T-helper 1 cell treated with Interleukin-12 subunit alpha and Interleukin-12 subunit beta and Interleukin-4 antibody, amounts not matched to agents 30 μg/mL and 1 μg/mL, for 36 hours (primary cell): ENCODE data around the gene KCTD18.

Experiments used
- H3K27ac Mint-ChIP-seq: one replicate; pipeline ENCODE4 v1.8.0; 2021; ENCODE audit warnings: mild to moderate bottlenecking, mixed read lengths
- H3K27me3 Mint-ChIP-seq: one replicate; pipeline ENCODE4 v1.8.0; 2021; ENCODE audit warnings: low read depth, mixed read lengths
- H3K36me3 Mint-ChIP-seq: one replicate; pipeline ENCODE4 v1.8.0; 2021; ENCODE audit warnings: low read depth, mixed read lengths
- H3K4me1 Mint-ChIP-seq: one replicate; pipeline ENCODE4 v1.8.0; 2021; ENCODE audit warnings: low read depth, mixed read lengths
- H3K4me3 Mint-ChIP-seq: one replicate; pipeline ENCODE4 v1.8.0; 2021; ENCODE audit warnings: mild to moderate bottlenecking, moderate library complexity, mixed read lengths
- H3K9me3 Mint-ChIP-seq: one replicate; pipeline ENCODE4 v1.8.0; 2021; ENCODE audit warnings: mixed read lengths

Gene KCTD18

DNA sequence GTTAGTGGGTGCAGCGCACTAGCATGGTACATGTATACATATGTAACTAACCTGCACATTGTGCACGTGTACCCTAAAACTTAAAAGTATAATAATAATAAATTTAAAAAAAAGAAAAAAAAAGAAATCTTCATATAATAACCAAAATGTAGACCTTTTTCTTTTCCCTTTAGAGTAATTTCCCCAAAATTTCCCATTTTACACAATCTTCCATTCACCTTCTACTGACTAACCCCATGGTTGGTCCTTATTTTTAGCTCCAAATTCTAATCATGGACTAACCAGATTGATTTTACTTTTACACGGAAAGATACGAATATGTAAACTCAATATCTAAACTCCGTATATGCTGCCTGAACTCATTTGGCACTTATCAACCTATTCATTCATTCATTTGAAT lies 7.7 kb downstream of the KCTD18 start:
- H3K4me3 Mint-ChIP-seq: no peak overlapping the region
- peaks cover 4% of the 10 kb centered on the region for H3K9me3 Mint-ChIP-seq
- peaks cover 28% of the 10 kb centered on the region for H3K36me3 Mint-ChIP-seq
- H3K27ac Mint-ChIP-seq: no peak overlapping the region
- peaks cover 7% of the 10 kb centered on the region for H3K4me1 Mint-ChIP-seq
- no peaks in the 10 kb centered on the region for H3K27me3 Mint-ChIP-seq

DNA sequence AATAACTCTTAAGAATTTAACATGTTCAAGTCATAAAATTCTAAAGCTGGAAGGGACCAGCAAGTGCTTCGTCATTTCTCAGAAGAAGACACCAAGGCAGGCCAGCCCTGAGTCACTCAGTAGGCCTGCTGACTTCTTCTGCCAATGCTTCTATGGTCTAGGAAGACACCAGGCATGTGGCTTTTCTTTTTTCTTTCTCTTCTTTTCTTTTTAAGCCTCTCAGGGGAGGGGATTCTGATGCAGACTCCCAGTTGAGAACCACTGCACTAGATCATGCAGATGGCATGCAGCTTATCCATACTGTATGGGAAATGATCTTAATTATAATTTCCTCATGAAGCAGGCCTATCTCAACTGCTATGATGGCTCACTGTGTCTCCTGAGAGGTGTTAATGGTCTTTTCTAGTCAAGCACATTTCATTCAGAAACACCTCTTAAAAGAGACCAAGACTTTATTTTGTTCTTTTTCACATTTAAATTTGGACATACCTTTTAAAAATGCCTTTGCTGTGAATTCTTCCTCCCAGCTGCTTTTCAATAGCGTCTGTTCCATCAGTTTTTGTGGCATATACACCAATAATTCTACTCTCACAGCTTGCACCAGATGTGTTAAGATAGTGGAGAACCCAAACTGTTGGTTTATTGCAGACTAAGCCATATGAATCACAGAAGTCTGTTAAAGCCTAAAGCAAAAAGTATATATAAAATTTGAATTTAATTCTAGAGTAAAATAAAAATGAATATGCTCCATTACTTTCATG lies 11.3 kb downstream of the KCTD18 start:
- H3K4me1 Mint-ChIP-seq: peaks cover 5% of the 10 kb centered on the region
- H3K36me3 Mint-ChIP-seq: peaks cover 31% of the 10 kb centered on the region
- no peaks in the 10 kb centered on the region for H3K27me3 Mint-ChIP-seq
- no peak overlapping the region for H3K27ac Mint-ChIP-seq
- no peak overlapping the region for H3K4me3 Mint-ChIP-seq
- H3K9me3 Mint-ChIP-seq: peaks cover 4% of the 10 kb centered on the region

DNA sequence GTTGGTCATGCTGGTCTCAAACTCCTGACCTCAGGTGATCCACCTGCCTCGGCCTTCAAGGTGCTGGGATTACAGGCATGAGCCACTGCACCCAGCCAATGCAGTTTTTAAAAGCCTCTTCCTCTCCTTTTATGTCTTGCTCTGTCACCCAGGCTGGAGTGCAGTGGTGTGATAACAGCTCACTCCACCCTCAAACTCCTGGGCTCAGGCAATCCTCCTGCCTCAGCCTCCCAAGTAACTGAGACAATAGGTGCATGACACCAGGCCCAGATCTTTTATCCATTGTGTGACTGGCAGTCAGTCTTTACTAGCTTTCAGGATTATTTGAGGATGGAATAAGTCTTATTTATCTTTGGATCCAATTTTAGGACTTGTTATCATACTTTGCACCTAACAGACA lies 13.2 kb downstream of the KCTD18 start:
- Mint-ChIP-seq H3K4me3 (no peak overlapping the region), H3K36me3 (peaks cover 26% of the 10 kb centered on the region), H3K27me3 (no peaks in the 10 kb centered on the region), H3K27ac (no peak overlapping the region), H3K4me1 (no peaks in the 10 kb centered on the region), H3K9me3 (no peaks in the 10 kb centered on the region)

- Mint-ChIP-seq H3K9me3 (peaks cover 4% of the 10 kb centered on the region), H3K27ac (no peak overlapping the region), H3K27me3 (no peaks in the 10 kb centered on the region), H3K4me3 (no peak overlapping the region), H3K36me3 (peaks cover 41% of the 10 kb centered on the region), H3K4me1 (no peaks in the 10 kb centered on the region)
Observed at GRCh38 chr2:200494048-200494447, 15.8 kb downstream of the KCTD18 start.

- peaks cover 4% of the 10 kb centered on the region for H3K9me3 Mint-ChIP-seq
- H3K27ac Mint-ChIP-seq: no peak overlapping the region
- H3K36me3 Mint-ChIP-seq: peaks cover 33% of the 10 kb centered on the region
- H3K4me3 Mint-ChIP-seq: no peak overlapping the region
- H3K4me1 Mint-ChIP-seq: no peaks in the 10 kb centered on the region
- H3K27me3 Mint-ChIP-seq: no peaks in the 10 kb centered on the region
Observed at GRCh38 chr2:200492656-200493055, 17.2 kb downstream of the KCTD18 start.

DNA sequence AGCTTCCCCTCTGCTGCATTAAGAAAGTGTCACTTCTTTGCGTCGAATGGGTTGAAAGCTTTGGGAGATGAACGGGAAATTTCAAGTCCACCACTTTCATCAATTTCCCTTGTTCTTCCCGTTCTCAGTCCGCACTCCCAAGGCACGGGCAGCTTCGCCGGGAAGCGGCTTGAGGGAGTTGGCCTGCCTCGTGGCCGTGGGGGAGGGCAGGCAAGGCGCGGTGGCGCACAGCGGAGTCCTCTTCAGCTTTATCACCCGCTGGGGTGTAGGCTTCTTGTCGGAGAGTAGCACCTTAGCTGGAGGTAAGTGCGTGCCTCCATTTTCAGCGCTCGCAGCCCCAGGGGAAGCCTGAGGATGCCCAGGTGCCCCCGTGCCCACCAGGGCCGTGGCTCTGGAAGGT lies 19.9 kb downstream of the KCTD18 start:
- H3K9me3 Mint-ChIP-seq: peaks cover 4% of the 10 kb centered on the region
- H3K27me3 Mint-ChIP-seq: no peaks in the 10 kb centered on the region
- no peaks in the 10 kb centered on the region for H3K4me1 Mint-ChIP-seq
- H3K36me3 Mint-ChIP-seq: peaks cover 28% of the 10 kb centered on the region
- H3K27ac Mint-ChIP-seq: no peak overlapping the region
- H3K4me3 Mint-ChIP-seq: no peak overlapping the region

GRCh38 chr2:200488169-200488568 lies 21.7 kb downstream of the KCTD18 start:
- Mint-ChIP-seq H3K27ac (no peak overlapping the region), H3K36me3 (peaks cover 26% of the 10 kb centered on the region)

DNA sequence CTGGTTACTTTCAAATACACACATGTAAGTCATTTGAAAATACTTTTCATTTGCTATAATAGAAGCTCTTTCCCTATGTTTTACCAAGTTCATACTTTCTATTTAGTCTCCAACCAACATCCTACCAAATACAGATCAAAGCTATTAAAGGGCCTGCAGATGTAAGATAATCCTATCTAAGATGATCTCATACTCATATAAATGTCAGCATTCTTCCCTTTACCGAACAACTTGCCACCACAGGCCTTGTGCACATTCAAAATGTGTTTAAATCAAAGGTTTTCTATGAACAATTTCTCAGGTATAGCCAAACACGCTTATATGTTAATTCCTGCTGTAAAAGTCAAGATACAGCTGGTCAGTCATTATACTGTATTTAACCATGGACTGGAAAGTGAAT lies 23.3 kb downstream of the KCTD18 start:
- Mint-ChIP-seq H3K36me3 (peaks cover 16% of the 10 kb centered on the region), H3K27ac (no peak overlapping the region), H3K27me3 (no peaks in the 10 kb centered on the region), H3K9me3 (peaks cover 4% of the 10 kb centered on the region), H3K4me3 (no peak overlapping the region), H3K4me1 (peaks cover 4% of the 10 kb centered on the region)

More at GRCh38 chr2:200488169-200488568, 21.7 kb downstream of the KCTD18 start:
- Mint-ChIP-seq H3K27me3 (no peaks in the 10 kb centered on the region), H3K4me1 (peaks cover 3% of the 10 kb centered on the region), H3K4me3 (no peak overlapping the region), H3K9me3 (peaks cover 4% of the 10 kb centered on the region)

- Mint-ChIP-seq H3K4me1 (peaks cover 9% of the 10 kb centered on the region), H3K27ac (no peak overlapping the region), H3K27me3 (no peaks in the 10 kb centered on the region), H3K4me3 (no peak overlapping the region), H3K36me3 (peaks cover 6% of the 10 kb centered on the region), H3K9me3 (no peaks in the 10 kb centered on the region)
Observed at GRCh38 chr2:200484934-200485333, 24.9 kb downstream of the KCTD18 start.

GRCh38 chr2:200483729-200484198 lies 26.1 kb downstream of the KCTD18 start:
- Mint-ChIP-seq H3K27ac (no peak overlapping the region), H3K27me3 (no peaks in the 10 kb centered on the region), H3K4me1 (peaks cover 9% of the 10 kb centered on the region), H3K9me3 (no peaks in the 10 kb centered on the region), H3K36me3 (peaks cover 4% of the 10 kb centered on the region), H3K4me3 (no peak overlapping the region)

- Mint-ChIP-seq H3K36me3 (peaks cover 7% of the 10 kb centered on the region), H3K27ac (no peak overlapping the region), H3K9me3 (no peaks in the 10 kb centered on the region), H3K4me1 (peaks cover 9% of the 10 kb centered on the region), H3K4me3 (no peak overlapping the region), H3K27me3 (no peaks in the 10 kb centered on the region)
Observed at GRCh38 chr2:200482194-200482593, 27.7 kb downstream of the KCTD18 start.

DNA sequence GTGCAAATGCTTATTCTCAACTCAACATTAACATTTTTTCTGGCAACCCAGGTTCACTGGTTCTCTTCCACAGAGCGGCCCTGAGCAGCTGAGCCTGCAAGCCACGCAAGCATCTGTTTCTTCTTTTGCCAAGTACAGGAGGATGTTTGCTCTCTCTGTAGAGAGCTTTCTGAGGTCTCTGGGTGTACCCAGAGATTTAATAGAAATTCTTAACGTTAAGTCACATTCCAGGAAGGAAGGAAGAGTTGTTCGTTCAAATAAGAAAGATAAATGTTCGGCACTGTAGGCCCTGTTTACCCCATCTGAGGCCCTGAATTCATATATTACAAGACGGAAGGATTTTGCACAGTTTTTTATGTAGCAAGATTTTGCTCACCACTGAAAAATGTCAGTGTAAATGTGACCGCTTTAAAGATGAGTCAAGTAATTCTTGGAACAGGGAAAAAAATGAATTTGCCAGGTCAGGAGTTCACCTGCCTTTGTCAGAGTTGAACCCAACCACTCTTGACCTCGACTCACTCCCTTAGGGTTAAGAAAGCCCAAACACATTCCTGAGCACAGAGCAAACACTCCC lies 30.1 kb downstream of the KCTD18 start:
- peaks cover 12% of the 10 kb centered on the region for H3K36me3 Mint-ChIP-seq
- peaks cover 9% of the 10 kb centered on the region for H3K4me1 Mint-ChIP-seq
- peak overlapping the region; percentile 1 for H3K27ac Mint-ChIP-seq
- no peaks in the 10 kb centered on the region for H3K27me3 Mint-ChIP-seq
- H3K4me3 Mint-ChIP-seq: no peak overlapping the region
- no peaks in the 10 kb centered on the region for H3K9me3 Mint-ChIP-seq

DNA sequence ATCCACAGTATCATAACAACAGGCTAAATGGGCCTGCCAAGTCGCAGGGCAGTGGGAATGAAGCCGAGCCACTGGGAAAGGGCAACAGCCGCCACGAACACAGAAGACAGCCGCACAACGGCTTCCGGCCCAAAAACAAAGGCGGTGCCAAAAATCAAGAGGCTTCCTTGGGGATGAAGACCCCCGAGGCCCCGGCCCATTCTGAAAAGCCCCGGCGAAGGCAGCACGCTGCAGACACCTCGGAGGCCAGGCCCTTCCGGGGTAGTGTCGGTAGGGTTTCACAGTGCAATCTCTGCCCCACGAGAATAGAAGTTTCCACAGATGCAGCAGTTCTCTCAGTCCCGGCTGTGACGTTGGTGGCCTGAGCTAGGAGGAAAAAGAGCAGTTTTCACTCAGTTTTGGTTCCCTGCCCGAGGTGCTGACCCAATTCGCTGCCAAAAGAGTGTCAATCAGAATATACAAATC lies 32.2 kb downstream of the KCTD18 start:
- Mint-ChIP-seq H3K4me1 (peaks cover 5% of the 10 kb centered on the region), H3K4me3 (no peak overlapping the region), H3K9me3 (no peaks in the 10 kb centered on the region), H3K27ac (no peak overlapping the region), H3K27me3 (no peaks in the 10 kb centered on the region), H3K36me3 (peaks cover 16% of the 10 kb centered on the region)

GRCh38 chr2:200476836-200477235 lies 33.0 kb downstream of the KCTD18 start:
- no peak overlapping the region for H3K4me3 Mint-ChIP-seq
- H3K27me3 Mint-ChIP-seq: no peaks in the 10 kb centered on the region
- no peak overlapping the region for H3K27ac Mint-ChIP-seq
- peaks cover 5% of the 10 kb centered on the region for H3K4me1 Mint-ChIP-seq
- peaks cover 16% of the 10 kb centered on the region for H3K36me3 Mint-ChIP-seq
- H3K9me3 Mint-ChIP-seq: no peaks in the 10 kb centered on the region

- H3K27ac Mint-ChIP-seq: no peak overlapping the region
- H3K4me3 Mint-ChIP-seq: no peak overlapping the region
- H3K36me3 Mint-ChIP-seq: peaks cover 18% of the 10 kb centered on the region
- peaks cover 5% of the 10 kb centered on the region for H3K4me1 Mint-ChIP-seq
- H3K9me3 Mint-ChIP-seq: no peaks in the 10 kb centered on the region
- no peaks in the 10 kb centered on the region for H3K27me3 Mint-ChIP-seq
Observed at GRCh38 chr2:200475795-200476194, 34.1 kb downstream of the KCTD18 start.
